BLaER1 (cell line): Measurements from ENCODE around the gene KRTAP9-1.

Experiments
- H3K27ac ChIP-seq: shearing (Covaris generic); formaldehyde crosslinking; 2 replicates; pipeline ENCODE4 v1.8.1; 2022
- H3K27me3 ChIP-seq: shearing (Covaris generic); formaldehyde crosslinking; 2 replicates; pipeline ENCODE4 v1.8.1; 2022
- H3K36me3 ChIP-seq: shearing (Covaris generic); formaldehyde crosslinking; 2 replicates; pipeline ENCODE4 v1.8.1; 2022
- H3K4me1 ChIP-seq: shearing (Covaris generic); formaldehyde crosslinking; 2 replicates; pipeline ENCODE4 v1.8.1; 2022
- H3K4me2 ChIP-seq: shearing (Covaris generic); formaldehyde crosslinking; 2 replicates; pipeline ENCODE4 v1.8.1; 2022
- H3K4me3 ChIP-seq: shearing (Covaris generic); formaldehyde crosslinking; 2 replicates; pipeline ENCODE4 v1.8.1; 2022
- H3K9ac ChIP-seq: shearing (Covaris generic); formaldehyde crosslinking; 2 replicates; pipeline ENCODE4 v1.8.1; 2022
- H3K9me3 ChIP-seq: shearing (Covaris generic); formaldehyde crosslinking; 2 replicates; pipeline ENCODE4 v1.8.1; 2022
- H4K20me1 ChIP-seq: shearing (Covaris generic); formaldehyde crosslinking; 2 replicates; pipeline ENCODE4 v1.8.1; 2022
- Cebpa-rat ChIP-seq: shearing (Covaris generic); IDR thresholded peaks from 2 replicates; pipeline ENCODE4 v1.8.1; 2022

Gene KRTAP9-1

DNA sequence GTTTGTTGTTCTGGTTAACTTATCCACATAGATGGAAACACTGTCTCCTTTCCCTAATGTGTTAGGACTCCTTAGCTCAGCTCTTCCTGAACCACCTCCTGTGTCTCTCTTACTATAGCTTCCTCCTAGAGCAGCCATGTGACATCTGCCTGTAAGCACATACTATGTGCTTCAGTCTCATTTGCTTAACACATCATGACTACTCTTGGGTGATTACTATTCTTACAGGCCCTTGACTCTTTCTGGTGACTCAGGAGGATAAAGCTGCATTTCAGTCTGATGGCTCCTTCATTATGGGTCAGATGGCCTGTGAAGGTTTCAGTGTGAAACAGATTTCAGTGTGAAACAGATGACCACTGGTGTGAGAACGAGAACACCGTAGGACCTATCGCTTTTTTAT lies 11.3 kb upstream of the KRTAP9-1 start:
- no peak overlapping the region for H3K27ac ChIP-seq
- no peaks in the 10 kb centered on the region for H3K27me3 ChIP-seq
- peaks cover 28% of the 10 kb centered on the region for H3K4me1 ChIP-seq
- no peak for TF ChIP-seq Cebpa-rat
- no peak overlapping the region for H3K4me2 ChIP-seq
- no peak overlapping the region for H3K4me3 ChIP-seq
- no peaks in the 10 kb centered on the region for H3K9me3 ChIP-seq
- H3K9ac ChIP-seq: no peak overlapping the region
- H4K20me1 ChIP-seq: no peaks in the 10 kb centered on the region
- H3K36me3 ChIP-seq: no peaks in the 10 kb centered on the region

DNA sequence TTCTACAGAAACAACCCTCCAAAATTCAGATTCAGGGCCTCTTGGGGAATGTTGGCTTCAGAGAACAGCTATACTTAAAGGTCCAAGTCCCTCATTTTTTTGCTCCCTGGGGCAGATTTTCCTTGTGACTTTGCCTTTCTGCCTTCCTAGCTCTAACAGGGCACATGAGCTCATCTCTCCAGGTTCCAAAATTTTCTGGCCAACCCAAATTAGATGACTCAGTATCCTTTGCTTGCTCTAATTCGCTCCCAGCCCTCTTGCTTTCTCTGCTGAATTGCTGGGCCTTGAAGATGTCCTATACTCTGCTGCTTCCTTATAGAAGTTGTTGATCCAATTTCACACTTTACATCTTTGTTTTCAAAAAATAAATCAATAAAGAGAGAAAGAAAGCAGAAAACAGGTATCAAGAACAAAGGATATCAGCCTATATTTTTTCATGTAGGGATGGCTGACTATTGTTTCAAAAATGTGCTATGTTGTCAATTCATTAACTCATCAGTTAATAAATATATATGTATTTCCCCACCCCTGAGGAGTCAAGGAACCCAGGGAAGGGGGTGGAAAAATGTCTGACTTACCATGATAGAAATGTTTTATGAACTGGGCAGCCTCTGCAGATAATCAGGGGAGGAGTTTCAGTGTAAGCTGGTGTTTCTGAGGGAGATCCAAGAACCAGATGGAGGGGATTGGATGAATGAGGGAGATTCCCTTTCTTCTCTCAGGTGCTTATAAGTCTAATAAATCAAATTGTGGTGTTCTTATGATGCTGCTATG lies 10.7 kb upstream of the KRTAP9-1 start:
- no peaks in the 10 kb centered on the region for H3K36me3 ChIP-seq
- no peak overlapping the region for H3K27ac ChIP-seq
- no peaks in the 10 kb centered on the region for H3K27me3 ChIP-seq
- no peaks in the 10 kb centered on the region for H3K9me3 ChIP-seq
- no peak overlapping the region for H3K4me2 ChIP-seq
- H3K4me3 ChIP-seq: no peak overlapping the region
- H3K4me1 ChIP-seq: peaks cover 28% of the 10 kb centered on the region
- no peak for TF ChIP-seq Cebpa-rat
- H3K9ac ChIP-seq: no peak overlapping the region
- no peaks in the 10 kb centered on the region for H4K20me1 ChIP-seq

DNA sequence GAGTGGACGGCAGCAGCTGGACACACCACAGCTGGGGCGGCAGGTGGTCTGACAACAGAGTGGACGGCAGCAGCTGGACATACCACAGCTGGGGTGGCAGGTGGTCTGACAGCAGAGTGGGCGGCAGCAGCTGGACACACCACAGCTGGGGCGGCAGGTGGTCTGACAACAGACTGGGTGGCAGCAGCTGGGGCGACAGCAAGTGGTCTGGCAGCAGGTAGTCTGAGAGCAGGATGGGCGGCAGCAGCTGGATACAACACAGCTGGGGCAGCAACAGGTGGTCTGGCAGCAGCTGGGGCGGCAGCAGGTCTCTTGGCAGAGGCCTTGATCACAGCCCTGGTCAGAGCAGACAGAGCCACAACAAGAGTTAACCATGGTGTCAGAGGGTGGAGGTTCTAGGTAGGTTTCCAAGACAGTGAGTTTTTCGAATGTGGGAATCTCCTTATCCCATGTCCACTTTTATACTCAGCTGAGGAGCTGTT lies 5.2 kb upstream of the KRTAP9-1 start, which contains the start of gene KRTAP4-1:
Gene KRTAP4-1 (minus strand): TSS at position 432 of the 482 bp plus-strand sequence. CDS start 57 bp downstream, at position 375.
- H3K27ac ChIP-seq: no peak within 1 kb of the TSS
- H4K20me1 ChIP-seq: no peaks in the 10 kb centered on the region
- TF ChIP-seq Cebpa-rat: no peak
- no peaks in the 10 kb centered on the region for H3K4me1 ChIP-seq
- no peak within 1 kb of the TSS for H3K4me3 ChIP-seq
- no peak within 1 kb of the TSS for H3K4me2 ChIP-seq
- H3K36me3 ChIP-seq: no peaks in the 10 kb centered on the region
- H3K27me3 ChIP-seq: no peaks in the 10 kb centered on the region
- no peak within 1 kb of the TSS for H3K9ac ChIP-seq
- no peaks in the 10 kb centered on the region for H3K9me3 ChIP-seq

DNA sequence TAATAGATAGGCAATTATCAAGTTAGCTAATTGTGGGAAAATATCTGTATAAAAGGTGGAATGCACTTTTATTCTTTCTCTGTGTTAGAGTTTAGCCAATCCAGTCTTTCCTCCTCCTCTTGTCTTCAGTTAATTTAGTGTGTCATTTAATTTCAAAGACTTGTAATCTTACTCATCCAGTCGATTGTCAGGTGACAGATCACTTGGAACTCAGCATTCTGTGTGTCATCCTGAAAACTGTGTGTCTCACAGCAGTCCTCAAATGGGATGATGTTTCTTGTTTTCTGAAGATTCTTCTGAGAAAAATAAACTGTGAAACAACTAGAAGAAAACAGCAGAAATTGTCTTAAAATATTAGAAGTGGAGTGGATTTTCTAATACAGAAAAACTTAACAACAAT lies 4.7 kb upstream of the KRTAP9-1 start:
- no peak overlapping the region for H3K27ac ChIP-seq
- TF ChIP-seq Cebpa-rat: no peak
- H3K9me3 ChIP-seq: no peaks in the 10 kb centered on the region
- H3K36me3 ChIP-seq: no peaks in the 10 kb centered on the region
- H3K27me3 ChIP-seq: no peaks in the 10 kb centered on the region
- H3K4me1 ChIP-seq: no peaks in the 10 kb centered on the region
- no peak overlapping the region for H3K9ac ChIP-seq
- no peak overlapping the region for H3K4me2 ChIP-seq
- H4K20me1 ChIP-seq: no peaks in the 10 kb centered on the region
- H3K4me3 ChIP-seq: no peak overlapping the region

DNA sequence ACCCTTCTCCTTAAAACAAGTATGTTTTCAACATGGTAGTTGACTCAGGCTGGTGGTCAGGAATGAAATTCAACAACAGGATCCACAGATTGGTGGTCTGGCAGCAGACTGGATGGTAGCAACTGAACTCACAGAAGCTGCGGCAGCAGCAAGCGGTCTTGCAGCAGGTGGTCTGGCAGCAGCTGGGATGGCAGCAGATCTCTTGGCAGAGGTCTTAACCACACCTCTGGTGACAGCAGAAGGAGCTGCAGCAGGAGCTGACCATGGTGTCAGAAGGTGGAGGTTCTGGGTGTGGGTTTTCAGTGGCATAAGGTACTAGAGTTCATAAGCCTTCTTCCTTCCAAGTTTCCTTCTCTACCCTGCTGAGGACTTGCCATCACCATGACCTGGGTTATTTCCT lies 2.8 kb upstream of the KRTAP9-1 start:
- H3K36me3 ChIP-seq: no peaks in the 10 kb centered on the region
- H3K4me3 ChIP-seq: no peak overlapping the region
- H4K20me1 ChIP-seq: no peaks in the 10 kb centered on the region
- no peaks in the 10 kb centered on the region for H3K9me3 ChIP-seq
- H3K4me2 ChIP-seq: no peak overlapping the region
- H3K27ac ChIP-seq: no peak overlapping the region
- TF ChIP-seq Cebpa-rat: no peak
- no peaks in the 10 kb centered on the region for H3K27me3 ChIP-seq
- no peak overlapping the region for H3K9ac ChIP-seq
- no peaks in the 10 kb centered on the region for H3K4me1 ChIP-seq

DNA sequence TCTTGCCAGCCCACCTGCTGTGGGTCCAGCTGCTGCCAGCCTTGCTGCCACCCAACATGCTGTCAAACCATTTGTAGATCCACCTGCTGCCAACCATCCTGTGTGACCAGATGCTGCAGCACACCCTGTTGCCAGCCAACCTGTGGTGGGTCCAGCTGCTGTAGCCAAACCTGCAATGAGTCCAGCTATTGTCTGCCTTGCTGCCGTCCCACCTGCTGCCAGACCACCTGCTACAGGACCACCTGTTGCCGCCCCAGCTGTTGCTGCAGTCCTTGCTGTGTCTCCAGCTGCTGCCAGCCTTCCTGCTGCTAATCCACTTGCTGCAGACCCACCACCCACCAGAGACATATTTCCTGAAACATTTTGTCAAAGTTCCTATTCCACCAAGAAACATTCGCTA lies 641 bp downstream of the KRTAP9-1 start:
- Histone ChIP-seq H4K20me1 (no peaks in the 10 kb centered on the region), H3K27me3 (no peaks in the 10 kb centered on the region), H3K4me1 (no peaks in the 10 kb centered on the region), H3K4me2 (no peak overlapping the region), H3K4me3 (no peak overlapping the region), H3K9ac (no peak overlapping the region), H3K36me3 (no peaks in the 10 kb centered on the region), H3K27ac (no peak overlapping the region), H3K9me3 (no peaks in the 10 kb centered on the region; the same call in 1 of the 2 replicates)
- no peak for TF ChIP-seq Cebpa-rat

DNA sequence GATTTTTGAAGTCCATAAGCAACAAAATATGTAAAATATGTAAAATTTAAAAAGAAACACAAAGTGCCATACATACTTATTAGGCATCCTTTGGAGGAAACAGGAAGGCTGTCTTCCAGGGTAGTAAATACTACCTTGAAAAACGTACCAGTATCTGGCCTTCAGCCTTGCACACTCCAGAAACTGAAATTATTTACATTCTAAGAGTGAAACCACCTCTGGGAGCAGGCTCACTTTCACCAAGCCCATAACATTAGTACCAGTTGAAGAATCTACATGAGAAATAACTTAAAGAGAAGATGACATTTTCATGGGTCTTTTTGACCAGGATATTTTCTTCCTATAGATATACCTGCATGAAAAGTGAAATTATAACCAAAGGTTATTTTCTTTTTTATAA lies 6.4 kb downstream of the KRTAP9-1 start:
- Histone ChIP-seq H3K36me3 (no peaks in the 10 kb centered on the region), H3K9ac (no peak overlapping the region), H3K27me3 (no peaks in the 10 kb centered on the region), H4K20me1 (no peaks in the 10 kb centered on the region), H3K4me2 (no peak overlapping the region), H3K4me3 (no peak overlapping the region), H3K9me3 (no peaks in the 10 kb centered on the region; the same call in 1 of the 2 replicates), H3K27ac (no peak overlapping the region), H3K4me1 (no peaks in the 10 kb centered on the region)
- TF ChIP-seq Cebpa-rat: no peak

DNA sequence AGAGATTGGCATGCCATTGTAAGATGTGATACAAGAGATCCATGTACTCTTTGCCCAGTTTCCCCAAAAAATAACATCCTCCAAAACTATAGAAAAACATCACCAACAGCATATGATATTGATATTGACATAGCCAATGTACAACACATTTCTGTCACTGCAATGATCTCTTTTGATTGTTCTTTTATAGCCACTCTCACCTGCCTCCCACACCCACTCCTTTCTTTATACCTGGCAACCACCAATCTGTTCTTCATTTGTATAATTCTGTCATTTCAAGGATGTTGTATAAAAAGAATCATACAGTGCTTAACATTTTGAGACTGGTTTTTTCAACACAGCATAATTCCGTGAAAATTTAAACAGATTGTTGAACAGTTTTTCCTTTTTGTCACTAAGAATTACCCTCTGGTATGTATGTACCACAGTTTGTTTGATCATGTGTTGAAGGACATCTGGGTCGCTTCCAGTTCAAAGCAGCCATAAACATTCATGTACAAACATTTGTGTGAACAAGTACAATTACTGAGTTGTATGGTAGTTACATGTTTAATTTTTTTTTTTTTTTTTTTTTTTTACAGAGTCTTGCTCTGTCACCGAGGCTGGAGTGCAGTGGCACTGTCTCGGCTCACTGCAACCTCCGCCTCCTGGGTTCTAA lies 9.9 kb downstream of the KRTAP9-1 start:
- Histone ChIP-seq H3K9ac (no peak overlapping the region), H3K4me2 (no peak overlapping the region), H3K4me3 (no peak overlapping the region), H3K9me3 (no peaks in the 10 kb centered on the region), H3K4me1 (no peaks in the 10 kb centered on the region), H3K27ac (no peak overlapping the region), H4K20me1 (no peaks in the 10 kb centered on the region), H3K27me3 (no peaks in the 10 kb centered on the region), H3K36me3 (no peaks in the 10 kb centered on the region)
- no peak for TF ChIP-seq Cebpa-rat

DNA sequence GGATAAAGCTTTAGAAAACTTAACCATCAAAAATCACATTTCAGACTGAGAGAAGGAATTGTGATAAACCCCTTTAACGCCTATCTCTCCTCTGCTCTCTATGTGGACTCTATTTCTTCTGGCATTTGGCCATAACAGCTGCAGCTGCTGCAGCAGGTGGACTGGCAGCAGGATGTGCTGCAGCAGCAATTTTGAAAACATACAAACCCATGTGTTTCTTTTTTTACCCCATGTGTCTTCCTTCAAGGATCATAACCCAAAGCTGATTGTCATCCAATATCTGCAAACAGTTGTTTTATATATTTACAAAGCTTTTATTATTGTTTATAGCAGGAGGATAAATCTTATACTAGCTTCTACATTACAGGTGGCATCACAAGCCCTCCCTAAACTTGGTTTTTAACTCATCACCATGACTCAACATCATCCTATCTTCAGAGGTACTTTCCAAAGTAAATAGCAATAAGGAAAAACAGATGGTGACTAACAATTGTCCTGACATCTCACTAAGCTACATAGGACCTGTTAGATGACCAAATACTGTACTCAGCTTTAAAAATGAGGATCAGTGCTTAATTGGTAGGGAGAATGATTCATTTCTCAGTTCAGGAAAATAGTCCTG lies 22.3 kb downstream of the KRTAP9-1 start:
- no peaks in the 10 kb centered on the region for H3K36me3 ChIP-seq
- H3K4me1 ChIP-seq: peaks cover 15% of the 10 kb centered on the region
- no peaks in the 10 kb centered on the region for H4K20me1 ChIP-seq
- no peaks in the 10 kb centered on the region for H3K27me3 ChIP-seq
- H3K27ac ChIP-seq: no peak overlapping the region
- TF ChIP-seq Cebpa-rat: no peak
- H3K4me2 ChIP-seq: peak overlapping the region; percentile 47
- H3K9me3 ChIP-seq: peaks cover 7% of the 10 kb centered on the region; the same call in 1 of the 2 replicates
- H3K9ac ChIP-seq: no peak overlapping the region
- no peak overlapping the region for H3K4me3 ChIP-seq
